Loucy (cell line): ENCODE results near the gene C22orf15.

Experiments used
- H2AFZ ChIP-seq: fragments of 200-600 bp; sonication (generic); 2 replicates; pipeline ENCODE4 v1.6.0; 2016; ENCODE audit warnings: antibody characterized with exemption, mild to moderate bottlenecking, low read length, moderate library complexity
- H3F3A ChIP-seq: fragments of 200-600 bp; 2 replicates; pipeline ENCODE4 v1.6.0; 2016; ENCODE audit warnings: antibody characterized with exemption, low read depth, mild to moderate bottlenecking
- H3K27me3 ChIP-seq: fragments of 200-600 bp; sonication (generic); 2 replicates; pipeline ENCODE4 v1.6.1; 2014; ENCODE audit warnings: low read length, mild to moderate bottlenecking; ENCODE audit not compliant: insufficient read depth, poor library complexity, severe bottlenecking
- H3K36me3 ChIP-seq: fragments of 200-600 bp; sonication (generic); 2 replicates; pipeline ENCODE4 v1.6.1; 2016; ENCODE audit warnings: low read length; ENCODE audit not compliant: insufficient read depth
- H3K4me1 ChIP-seq: fragments of 200-600 bp; sonication (generic); 2 replicates; pipeline ENCODE4 v1.5.1; 2014; ENCODE audit warnings: low read length, mild to moderate bottlenecking; ENCODE audit not compliant: insufficient read depth, poor library complexity, severe bottlenecking
- H3K4me2 ChIP-seq: fragments of 200-600 bp; sonication (generic); 2 replicates; pipeline ENCODE4 v1.6.0; 2014; ENCODE audit warnings: antibody characterized with exemption, low read length, low read depth, mild to moderate bottlenecking; ENCODE audit not compliant: poor library complexity, severe bottlenecking
- H3K4me3 ChIP-seq: fragments of 200-600 bp; sonication (generic); 2 replicates; pipeline ENCODE4 v1.5.1; 2014; ENCODE audit warnings: low read length, mild to moderate bottlenecking, mixed read lengths; ENCODE audit not compliant: poor library complexity, severe bottlenecking
- H3K79me2 ChIP-seq: fragments of 200-600 bp; sonication (generic); 2 replicates; pipeline ENCODE4 v1.6.1; 2014; ENCODE audit warnings: low read length; ENCODE audit not compliant: insufficient read depth
- H3K9ac ChIP-seq: fragments of 200-600 bp; sonication (generic); 2 replicates; pipeline ENCODE4 v1.6.0; 2014; ENCODE audit warnings: mild to moderate bottlenecking, low read depth, low read length, moderate library complexity; ENCODE audit not compliant: poor library complexity, severe bottlenecking
- H3K9me2 ChIP-seq: fragments of 200-600 bp; sonication (generic); replicated peaks from 2 replicates; pipeline ENCODE4 v1.6.1; 2016; ENCODE audit warnings: low read depth, low read length, mixed read lengths
- H3K9me3 ChIP-seq: fragments of 200-600 bp; sonication (generic); 2 replicates; pipeline ENCODE4 v1.6.1; 2014; ENCODE audit warnings: mild to moderate bottlenecking, antibody characterized with exemption, low read length, low read depth; ENCODE audit not compliant: insufficient read depth
- H4K20me1 ChIP-seq: fragments of 200-600 bp; sonication (generic); 2 replicates; pipeline ENCODE4 v1.6.0; 2014; ENCODE audit warnings: antibody characterized with exemption, low read length, mild to moderate bottlenecking; ENCODE audit not compliant: insufficient read depth, poor library complexity, severe bottlenecking
- EZH2phosphoT487 ChIP-seq: fragments of 200-600 bp; IDR thresholded peaks from 2 replicates; pipeline ENCODE4 v1.6.1; 2018; ENCODE audit warnings: antibody characterized with exemption, mild to moderate bottlenecking, moderate library complexity, borderline replicate concordance
- TF ChIP-seq, protein P1 (sequence below): fragments of 200-600 bp; sonication (generic); conservative IDR thresholded peaks from 2 replicates; pipeline ENCODE4 v1.5.1; 2014; ENCODE audit warnings: mild to moderate bottlenecking, antibody characterized with exemption, low read length

Gene C22orf15

DNA sequence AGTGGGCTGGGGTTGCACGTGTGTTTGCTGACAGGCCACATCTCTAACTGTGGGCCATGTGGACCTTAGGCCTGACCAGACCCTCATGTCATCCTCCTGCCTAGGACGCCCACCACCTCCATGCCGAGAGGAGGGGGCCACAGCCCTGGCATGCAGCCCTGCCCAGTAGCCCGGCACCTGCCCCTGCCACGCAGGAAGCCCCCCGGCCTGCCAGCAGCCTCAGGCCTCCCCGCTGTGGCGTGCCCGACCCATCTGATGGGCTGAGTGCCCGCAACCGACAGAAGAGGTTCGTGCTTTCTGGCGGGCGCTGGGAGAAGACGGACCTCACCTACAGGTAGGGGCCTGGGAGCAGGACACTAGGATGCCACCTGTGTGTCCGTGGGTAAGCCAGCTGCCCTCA is 16.3 kb downstream of the C22orf15 start:
- Histone ChIP-seq H3K4me2 (no peak overlapping the region), H2AFZ (no peak overlapping the region), H3K36me3 (no peaks in the 10 kb centered on the region), H3K9ac (no peak overlapping the region), H3K9me2 (no peaks in the 10 kb centered on the region), H4K20me1 (no peaks in the 10 kb centered on the region), H3K9me3 (no peaks in the 10 kb centered on the region), H3K27me3 (no peaks in the 10 kb centered on the region), H3K4me1 (peaks cover 5% of the 10 kb centered on the region), H3K79me2 (no peaks in the 10 kb centered on the region), H3K4me3 (no peak overlapping the region), H3F3A (no peaks in the 10 kb centered on the region)
- TF ChIP-seq EZH2phosphoT487 = no peak
- TF ChIP-seq, protein P1, sequence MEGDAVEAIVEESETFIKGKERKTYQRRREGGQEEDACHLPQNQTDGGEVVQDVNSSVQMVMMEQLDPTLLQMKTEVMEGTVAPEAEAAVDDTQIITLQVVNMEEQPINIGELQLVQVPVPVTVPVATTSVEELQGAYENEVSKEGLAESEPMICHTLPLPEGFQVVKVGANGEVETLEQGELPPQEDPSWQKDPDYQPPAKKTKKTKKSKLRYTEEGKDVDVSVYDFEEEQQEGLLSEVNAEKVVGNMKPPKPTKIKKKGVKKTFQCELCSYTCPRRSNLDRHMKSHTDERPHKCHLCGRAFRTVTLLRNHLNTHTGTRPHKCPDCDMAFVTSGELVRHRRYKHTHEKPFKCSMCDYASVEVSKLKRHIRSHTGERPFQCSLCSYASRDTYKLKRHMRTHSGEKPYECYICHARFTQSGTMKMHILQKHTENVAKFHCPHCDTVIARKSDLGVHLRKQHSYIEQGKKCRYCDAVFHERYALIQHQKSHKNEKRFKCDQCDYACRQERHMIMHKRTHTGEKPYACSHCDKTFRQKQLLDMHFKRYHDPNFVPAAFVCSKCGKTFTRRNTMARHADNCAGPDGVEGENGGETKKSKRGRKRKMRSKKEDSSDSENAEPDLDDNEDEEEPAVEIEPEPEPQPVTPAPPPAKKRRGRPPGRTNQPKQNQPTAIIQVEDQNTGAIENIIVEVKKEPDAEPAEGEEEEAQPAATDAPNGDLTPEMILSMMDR = no peak

DNA sequence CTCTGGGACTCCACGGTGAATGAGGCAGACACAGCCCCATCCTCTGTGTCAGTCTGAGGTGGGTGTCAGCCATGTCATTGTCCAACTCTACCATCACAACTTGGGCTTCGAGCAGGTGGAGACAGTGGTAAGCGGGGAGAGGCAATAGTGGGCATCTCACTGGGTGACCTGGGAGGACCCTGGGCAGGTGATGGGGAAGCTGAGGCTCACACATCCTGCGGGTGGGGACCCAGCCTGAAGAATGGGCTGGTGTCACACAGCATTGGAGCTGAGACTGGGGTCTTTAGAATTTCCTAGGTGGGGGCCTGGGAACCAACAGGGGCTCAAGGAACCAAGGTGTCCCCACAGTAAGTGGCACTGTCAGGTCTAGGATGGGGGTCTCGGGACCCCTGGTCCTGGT is 16.9 kb downstream of the C22orf15 start:
- no peaks in the 10 kb centered on the region for H3K79me2 ChIP-seq
- no peaks in the 10 kb centered on the region for H4K20me1 ChIP-seq
- no peaks in the 10 kb centered on the region for H3K27me3 ChIP-seq
- TF ChIP-seq, protein P1 = no peak
- TF ChIP-seq EZH2phosphoT487 = no peak
- H3K9ac ChIP-seq = no peak overlapping the region
- no peak overlapping the region for H3K4me3 ChIP-seq
- no peaks in the 10 kb centered on the region for H3F3A ChIP-seq
- no peak overlapping the region for H2AFZ ChIP-seq
- H3K4me2 ChIP-seq = no peak overlapping the region
- peaks cover 5% of the 10 kb centered on the region for H3K4me1 ChIP-seq
- no peaks in the 10 kb centered on the region for H3K9me2 ChIP-seq
- no peaks in the 10 kb centered on the region for H3K36me3 ChIP-seq
- H3K9me3 ChIP-seq = no peaks in the 10 kb centered on the region

DNA sequence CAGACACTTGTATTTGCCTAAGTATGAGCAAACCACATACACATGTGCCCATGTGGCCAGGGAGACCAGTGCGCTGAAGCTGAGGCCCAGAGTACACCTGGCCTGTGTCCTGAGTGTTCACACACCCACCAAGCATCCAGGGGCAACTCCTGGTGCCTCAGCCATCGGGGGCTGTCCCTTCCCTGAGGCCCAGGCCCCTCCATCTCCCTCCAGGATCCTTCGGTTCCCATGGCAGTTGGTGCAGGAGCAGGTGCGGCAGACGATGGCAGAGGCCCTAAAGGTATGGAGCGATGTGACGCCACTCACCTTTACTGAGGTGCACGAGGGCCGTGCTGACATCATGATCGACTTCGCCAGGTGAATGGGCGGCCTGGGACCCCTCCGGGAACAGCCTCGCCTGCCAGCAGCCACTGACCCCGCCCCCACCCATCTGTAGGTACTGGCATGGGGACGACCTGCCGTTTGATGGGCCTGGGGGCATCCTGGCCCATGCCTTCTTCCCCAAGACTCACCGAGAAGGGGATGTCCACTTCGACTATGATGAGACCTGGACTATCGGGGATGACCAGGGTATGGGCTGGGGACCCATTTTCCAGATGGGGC is 17.5 kb downstream of the C22orf15 start:
- TF ChIP-seq EZH2phosphoT487 = no peak
- TF ChIP-seq, protein P1 = no peak
- no peaks in the 10 kb centered on the region for H3K27me3 ChIP-seq
- no peaks in the 10 kb centered on the region for H3K9me3 ChIP-seq
- H3K9ac ChIP-seq = no peak overlapping the region
- no peaks in the 10 kb centered on the region for H3K9me2 ChIP-seq
- H3K4me3 ChIP-seq = no peak overlapping the region
- H3K79me2 ChIP-seq = no peaks in the 10 kb centered on the region
- H2AFZ ChIP-seq = no peak overlapping the region
- no peak overlapping the region for H3K4me2 ChIP-seq
- H3K4me1 ChIP-seq = peaks cover 5% of the 10 kb centered on the region
- no peaks in the 10 kb centered on the region for H3F3A ChIP-seq
- H4K20me1 ChIP-seq = no peaks in the 10 kb centered on the region
- no peaks in the 10 kb centered on the region for H3K36me3 ChIP-seq
